GM12878 (cell line): ENCODE measurements around the gene AKAP7. TPM values are rescaled to one million over a fixed set of nuclear protein-coding genes. Genes with fewer than 3 reads are reported as not detected.

Experiments
- ATAC-seq: fragments of 200-7000 bp; cut with Tn5 transposase; 3 replicates; pipeline ENCODE4 v1.9.1; 2020; ENCODE audit warnings: mild to moderate bottlenecking, moderate library complexity
- BruUV-seq: library from RNA; stranded (reverse); fragments of 400-500 nt; replicated peaks from 2 replicates; lab custom pipeline; 2021; lab: Mats Ljungman, UMichigan
- CTCF ChIA-PET: fragments of 300-600 bp; sonication (Branson Sonifier 250); formaldehyde crosslinking; extraction: SDS; loops from one replicate; lab custom pipeline; 2021; ENCODE audit warnings: inconsistent platforms; lab: Yijun Ruan, JAX
- POLR2A ChIA-PET: fragments of 350-600 bp; formaldehyde crosslinking; extraction: SDS; loops from one replicate; lab custom pipeline; 2021; ENCODE audit warnings: inconsistent platforms; lab: Charles Lee
- RAD21 ChIA-PET: fragments of 300-600 bp; sonication (Branson Sonifier 250); formaldehyde crosslinking; loops from one replicate; lab custom pipeline; 2023; ENCODE audit warnings: antibody characterized with exemption; ENCODE audit not compliant: unreplicated experiment; lab: Charles Lee
- SMC1A ChIA-PET: fragments of 300-600 bp; sonication (Branson Sonifier 250); formaldehyde crosslinking; loops from one replicate; lab custom pipeline; 2023; ENCODE audit not compliant: unreplicated experiment, uncharacterized antibody; lab: Charles Lee
- DNase-seq: peaks from one replicate; pipeline ENCODE4 v3.0.0-alpha.2; 2011; ENCODE audit warnings: low read depth, low spot score
- FAIRE-seq: peaks from 3 replicates; lab custom pipeline; 2011; peaks lifted over from hg19 to GRCh38; lab: Jason Lieb, UNC
- H2AFZ ChIP-seq: 2 replicates; pipeline ENCODE4 v1.6.0; 2011; ENCODE audit warnings: low read depth, low read length, control low read depth; ENCODE audit not compliant: control insufficient read depth
- H3K27ac ChIP-seq: 2 replicates; pipeline ENCODE4 v1.5.1; 2011; ENCODE audit warnings: control low read depth; ENCODE audit not compliant: control insufficient read depth, insufficient read depth
- H3K27me3 ChIP-seq, 2 experiments: replicated peaks in 1 of 2; 2 replicates each; pipeline versions ENCODE4 v1.6.0 to v1.6.1; 2011; ENCODE audit warnings: low read length in 1 of 2; ENCODE audit not compliant: control insufficient read depth in 2 of 2, insufficient read depth in 2 of 2
- H3K36me3 ChIP-seq, 2 experiments: 2 replicates each; pipeline ENCODE4 v1.5.1; 2011; ENCODE audit warnings: low read length in 1 of 2; ENCODE audit not compliant: control insufficient read depth in 2 of 2, insufficient read depth in 2 of 2
- H3K4me1 ChIP-seq: 2 replicates; pipeline ENCODE4 v1.6.1; 2011; ENCODE audit warnings: mild to moderate bottlenecking, low read length, moderate library complexity, mixed read lengths; ENCODE audit not compliant: control insufficient read depth, insufficient read depth
- H3K4me2 ChIP-seq: 2 replicates; pipeline ENCODE4 v1.6.0; 2011; ENCODE audit warnings: control low read depth; ENCODE audit not compliant: control insufficient read depth, insufficient read depth
- H3K4me3 ChIP-seq: fragments of 200-600 bp; sonication (generic); 2 replicates; pipeline ENCODE4 v1.5.1; 2016
- H3K79me2 ChIP-seq: 2 replicates; pipeline ENCODE4 v1.6.0; 2011; ENCODE audit warnings: low read length; ENCODE audit not compliant: control insufficient read depth, insufficient read depth
- H3K9ac ChIP-seq: 2 replicates; pipeline ENCODE4 v1.8.0; 2011; ENCODE audit warnings: low read length, control low read depth, mixed read lengths; ENCODE audit not compliant: control insufficient read depth, insufficient read depth
- H3K9me3 ChIP-seq: replicated peaks from 3 replicates; pipeline ENCODE4 v1.5.1; 2011; ENCODE audit warnings: mild to moderate bottlenecking, low read length; ENCODE audit not compliant: control insufficient read depth, insufficient read depth
- H4K20me1 ChIP-seq: 2 replicates; pipeline ENCODE4 v1.6.0; 2011; ENCODE audit not compliant: control insufficient read depth, insufficient read depth
- CHD2 ChIP-seq: IDR thresholded peaks from 2 replicates; pipeline ENCODE4 v1.6.1; 2011; ENCODE audit warnings: low read depth, low read length, improper control_type of control experiment, borderline replicate concordance
- NFXL1 ChIP-seq: fragments of 450-650 bp; IDR thresholded peaks from 2 replicates; pipeline ENCODE4 v1.6.1; 2017; ENCODE audit warnings: antibody characterized with exemption, mild to moderate bottlenecking, borderline replicate concordance
- POLR2A ChIP-seq: IDR thresholded peaks from 2 replicates; pipeline ENCODE4 v1.6.1; 2011; ENCODE audit warnings: low read depth, mild to moderate bottlenecking, low read length
- SREBF2 ChIP-seq: IDR thresholded peaks from 2 replicates; pipeline ENCODE4 v1.6.1; 2012; ENCODE audit warnings: mild to moderate bottlenecking, low read length
- SUPT20H ChIP-seq: IDR thresholded peaks from 2 replicates; pipeline ENCODE4 v1.6.1; 2011; ENCODE audit warnings: low read depth, mild to moderate bottlenecking, low read length, moderate library complexity, borderline replicate concordance; ENCODE audit not compliant: control insufficient read depth
- WRNIP1 ChIP-seq: IDR thresholded peaks from 2 replicates; pipeline ENCODE4 v1.6.1; 2011; ENCODE audit warnings: low read depth, low read length, improper control_type of control experiment, borderline replicate concordance
- YBX1 ChIP-seq: fragments of 450-650 bp; IDR thresholded peaks from 2 replicates; pipeline ENCODE4 v1.6.1; 2016; ENCODE audit warnings: antibody characterized with exemption
- WGBS: methylation state at CpG from one replicate; pipeline ENCODE4 v1.1.6; 2016; ENCODE audit warnings: low lambda C conversion rate; ENCODE audit not compliant: insufficient replicate concordance, insufficient coverage; ENCODE audit errors: missing lambda C conversion rate; 5-methylcytosine and 5-hydroxymethylcytosine counted together
- in situ Hi-C: fragments of 300-500 bp; cut with MboI; formaldehyde crosslinking; loops from 9 replicates; pipeline ENCODE4 v1.14.3; 2018; ENCODE audit warnings: mixed read lengths
- intact Hi-C: fragments of 100-400 bp; cut with micrococcal nuclease; formaldehyde crosslinking; loops from one replicate; pipeline ENCODE4 v1.14.2; 2022; ENCODE audit not compliant: unreplicated experiment
- polyA plus RNA-seq, 11 experiments: library from polyadenylated mRNA; depleted of rRNA in 4 of 11; unstranded in 6 of 11; stranded (reverse) in 5 of 11; fragments of >200 nt; fragmentation: Nextera tagmentation in 4 of 11; fragmentation: Illumina TruSeq in 1 of 11; extraction: Ambion mirVana in 4 of 11; extraction: Trizol in 1 of 11; gene quantifications; 1 replicate in 1 of 11; 2 replicates in 10 of 11; pipeline versions ENCODE4 v1.2.1 to v1.2.3, GENCODE V29; 2011 to 2016; ENCODE audit warnings: inconsistent platforms in 2 of 11, missing spikeins in 2 of 11, low read depth in 1 of 11
- total RNA-seq, 4 experiments: library from RNA; depleted of rRNA in 3 of 4; stranded (reverse); fragments of >200 nt in 3 of 4; fragmentation: Illumina TruSeq in 1 of 4; extraction: Trizol in 1 of 4; gene quantifications; 2 replicates each; pipeline versions ENCODE4 v1.2.1 to v1.2.3, GENCODE V29; 2013 to 2021
- TF ChIP-seq, protein P1 (sequence below): IDR thresholded peaks from 2 replicates; pipeline ENCODE4 v1.6.1; 2012; ENCODE audit warnings: low read depth, low read length, improper control_type of control experiment
- TF ChIP-seq, protein P2 (sequence below), 3 experiments: IDR thresholded peaks in 2 of 3; conservative IDR thresholded peaks in 1 of 3; 2 replicates each; pipeline ENCODE4 v1.5.1; 2011; ENCODE audit warnings: low read depth in 3 of 3, low read length in 3 of 3, mild to moderate bottlenecking in 3 of 3, control low read depth in 2 of 3, moderate library complexity in 2 of 3, inconsistent platforms in 1 of 3, mixed read lengths in 1 of 3; ENCODE audit not compliant: control insufficient read depth in 2 of 3, insufficient read depth in 1 of 3; ENCODE audit errors: extremely low read depth in 1 of 3
- TF ChIP-seq, protein P3 (sequence below): IDR thresholded peaks from 2 replicates; pipeline ENCODE4 v1.6.1; 2011; ENCODE audit warnings: borderline replicate concordance, low read depth, mild to moderate bottlenecking, moderate library complexity, mixed read lengths, low read length; ENCODE audit not compliant: insufficient read depth; ENCODE audit errors: extremely low read length

Gene AKAP7
- total and polyA plus RNA-seq, 10 of the 15 experiments (the other 5 are each of a cell fraction or from before 2014, with no cell fraction given): 0.06 to 0.58 (median 0.28) TPM; not detected in 1

DNA sequence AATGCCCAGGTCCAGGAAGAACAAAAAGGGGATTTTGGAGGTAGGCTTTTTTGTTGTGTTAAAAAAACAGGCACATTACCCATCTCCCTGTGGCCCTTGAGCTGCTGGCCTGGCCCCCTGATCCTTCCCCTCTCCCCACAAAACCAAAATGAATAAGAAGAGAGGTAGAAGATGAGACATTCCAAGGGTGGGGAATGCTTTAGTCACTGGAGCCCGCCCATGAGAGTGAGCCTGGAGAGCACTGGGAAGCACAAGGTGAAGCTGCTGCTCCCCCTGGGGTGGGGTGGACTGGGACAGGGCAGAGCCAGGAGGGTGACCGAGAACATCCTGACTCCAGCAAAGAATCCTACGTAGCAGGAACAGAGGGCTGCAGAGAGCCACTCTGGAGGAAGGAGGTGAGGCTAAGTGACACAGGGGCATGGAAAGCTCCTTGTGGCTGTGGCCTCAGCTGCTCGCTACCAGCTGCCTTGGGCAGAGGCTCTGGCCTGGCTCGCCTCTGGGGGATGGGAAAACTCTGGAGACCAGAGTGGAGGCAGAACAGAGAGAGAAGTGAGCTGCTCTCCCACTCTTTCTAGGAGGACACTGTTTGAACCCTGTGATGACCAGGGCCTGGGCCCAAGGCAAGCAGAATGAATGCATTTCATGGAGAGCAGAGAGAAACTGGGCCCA, 48.3 kb downstream of the AKAP7 start:
- TF ChIP-seq NFXL1: no peak
- TF ChIP-seq, protein P1, sequence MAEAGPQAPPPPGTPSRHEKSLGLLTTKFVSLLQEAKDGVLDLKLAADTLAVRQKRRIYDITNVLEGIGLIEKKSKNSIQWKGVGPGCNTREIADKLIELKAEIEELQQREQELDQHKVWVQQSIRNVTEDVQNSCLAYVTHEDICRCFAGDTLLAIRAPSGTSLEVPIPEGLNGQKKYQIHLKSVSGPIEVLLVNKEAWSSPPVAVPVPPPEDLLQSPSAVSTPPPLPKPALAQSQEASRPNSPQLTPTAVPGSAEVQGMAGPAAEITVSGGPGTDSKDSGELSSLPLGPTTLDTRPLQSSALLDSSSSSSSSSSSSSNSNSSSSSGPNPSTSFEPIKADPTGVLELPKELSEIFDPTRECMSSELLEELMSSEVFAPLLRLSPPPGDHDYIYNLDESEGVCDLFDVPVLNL: no peak
- TF ChIP-seq, protein P2, sequence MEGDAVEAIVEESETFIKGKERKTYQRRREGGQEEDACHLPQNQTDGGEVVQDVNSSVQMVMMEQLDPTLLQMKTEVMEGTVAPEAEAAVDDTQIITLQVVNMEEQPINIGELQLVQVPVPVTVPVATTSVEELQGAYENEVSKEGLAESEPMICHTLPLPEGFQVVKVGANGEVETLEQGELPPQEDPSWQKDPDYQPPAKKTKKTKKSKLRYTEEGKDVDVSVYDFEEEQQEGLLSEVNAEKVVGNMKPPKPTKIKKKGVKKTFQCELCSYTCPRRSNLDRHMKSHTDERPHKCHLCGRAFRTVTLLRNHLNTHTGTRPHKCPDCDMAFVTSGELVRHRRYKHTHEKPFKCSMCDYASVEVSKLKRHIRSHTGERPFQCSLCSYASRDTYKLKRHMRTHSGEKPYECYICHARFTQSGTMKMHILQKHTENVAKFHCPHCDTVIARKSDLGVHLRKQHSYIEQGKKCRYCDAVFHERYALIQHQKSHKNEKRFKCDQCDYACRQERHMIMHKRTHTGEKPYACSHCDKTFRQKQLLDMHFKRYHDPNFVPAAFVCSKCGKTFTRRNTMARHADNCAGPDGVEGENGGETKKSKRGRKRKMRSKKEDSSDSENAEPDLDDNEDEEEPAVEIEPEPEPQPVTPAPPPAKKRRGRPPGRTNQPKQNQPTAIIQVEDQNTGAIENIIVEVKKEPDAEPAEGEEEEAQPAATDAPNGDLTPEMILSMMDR (IDR thresholded peaks at IDR 0.05 in 2 of 3, conservative IDR thresholded peaks at IDR 0.05 in 1 of 3; ENCODE audit: control insufficient read depth in 2 of 3, extremely low read depth in 1 of 3, insufficient read depth in 1 of 3, low read depth in 3 of 3, low read length in 3 of 3): no peak
- TF ChIP-seq, protein P3, sequence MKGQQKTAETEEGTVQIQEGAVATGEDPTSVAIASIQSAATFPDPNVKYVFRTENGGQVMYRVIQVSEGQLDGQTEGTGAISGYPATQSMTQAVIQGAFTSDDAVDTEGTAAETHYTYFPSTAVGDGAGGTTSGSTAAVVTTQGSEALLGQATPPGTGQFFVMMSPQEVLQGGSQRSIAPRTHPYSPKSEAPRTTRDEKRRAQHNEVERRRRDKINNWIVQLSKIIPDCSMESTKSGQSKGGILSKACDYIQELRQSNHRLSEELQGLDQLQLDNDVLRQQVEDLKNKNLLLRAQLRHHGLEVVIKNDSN: no peak
- TF ChIP-seq YBX1: no peak
- TF ChIP-seq SREBF2: no peak
- no peak for TF ChIP-seq SUPT20H
- no peak for TF ChIP-seq WRNIP1
- TF ChIP-seq CHD2: no peak
- no peak for TF ChIP-seq POLR2A
- TF ChIP-seq, all 136 proteins: peak for 0
- Histone ChIP-seq H3K27me3 (no peaks in the 10 kb centered on the region), H3K79me2 (no peaks in the 10 kb centered on the region), H3K4me3 (no peak overlapping the region), H3K9me3 (no peaks in the 10 kb centered on the region), H4K20me1 (no peaks in the 10 kb centered on the region), H3K4me1 (no peaks in the 10 kb centered on the region), H2AFZ (no peak overlapping the region), H3K27ac (no peak overlapping the region), H3K4me2 (no peak overlapping the region), H3K36me3 (no peaks in the 10 kb centered on the region), H3K9ac (no peak overlapping the region)
- RAD21 ChIA-PET: interaction anchor here (1.2 kb wide), 1 partner anchor 350 kb away, joined by 3 read pairs; no protein-coding TSS in a partner anchor
- intact Hi-C loops: no loop called here
- WGBS: 23% methylated on average over 5 of the region's 5 CpGs
- DNase-seq (no peak), ATAC-seq (no peak), FAIRE-seq (no peak)
- no TSS peak for BruUV-seq
- CTCF ChIA-PET: interaction anchor here (0.6 to 4.0 kb wide), 5 partner anchors 23 to 869 kb away, joined by 3 to 25 read pairs (median 3); no protein-coding TSS in a partner anchor
- POLR2A ChIA-PET: no interaction called here
- SMC1A ChIA-PET: interaction anchor here (0.8 to 1.7 kb wide), 3 partner anchors 298 to 445 kb away, joined by 3 to 5 read pairs (median 4); partner anchors contain the start of gene MED23
- in situ Hi-C loops: no loop called here
